GM19035 (cell line): ENCODE results near the gene TCF3.
"Not testable (repeated sequence)": the region's sequence is repeated elsewhere in the genome, so short reads cannot be mapped to it uniquely, and the experiment has no call there.

Experiments
- ATAC-seq: cut with Tn5 transposase; IDR thresholded peaks from one replicate; pipeline ENCODE4 v1.9.1; 2021; ENCODE audit not compliant: unreplicated experiment

The TCF3 gene

DNA sequence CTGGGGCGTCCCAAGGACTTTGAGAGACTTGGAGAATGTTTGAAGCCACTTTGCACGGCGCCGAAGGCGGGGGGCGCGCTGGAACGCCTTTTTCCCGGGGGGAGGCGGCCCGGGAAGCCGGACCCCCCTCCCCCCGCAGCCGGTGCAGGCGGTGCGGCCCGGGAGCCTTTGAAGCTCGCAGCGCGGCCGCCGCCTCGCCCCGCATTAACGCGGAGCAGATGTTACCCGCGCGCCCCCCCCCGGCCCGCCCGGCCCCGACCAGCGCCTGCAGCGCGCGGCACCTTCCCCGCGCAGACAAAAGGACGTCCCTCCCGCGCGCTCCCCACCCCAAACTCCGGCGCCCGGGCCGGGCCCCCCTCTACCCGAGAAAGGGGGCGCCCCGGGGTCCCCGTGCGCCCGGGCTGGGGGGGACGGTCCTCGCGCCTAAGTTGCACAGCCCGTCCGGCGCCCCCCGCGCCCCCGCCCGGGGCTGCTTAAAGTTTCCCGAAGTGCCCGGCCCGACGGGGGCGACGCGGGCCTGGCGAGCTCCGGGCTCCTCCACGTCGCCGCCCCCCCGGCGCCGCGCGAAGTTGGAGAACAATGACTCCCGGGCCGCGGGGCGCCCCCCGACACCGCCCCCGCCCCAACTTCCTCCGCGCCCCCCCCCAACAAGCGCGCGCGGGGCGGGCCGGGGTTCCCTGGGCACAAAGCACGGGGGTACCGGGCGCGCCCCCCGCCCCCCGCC lies 685 bp downstream of the TCF3 start:
- peak; percentile 1 for ATAC-seq

DNA sequence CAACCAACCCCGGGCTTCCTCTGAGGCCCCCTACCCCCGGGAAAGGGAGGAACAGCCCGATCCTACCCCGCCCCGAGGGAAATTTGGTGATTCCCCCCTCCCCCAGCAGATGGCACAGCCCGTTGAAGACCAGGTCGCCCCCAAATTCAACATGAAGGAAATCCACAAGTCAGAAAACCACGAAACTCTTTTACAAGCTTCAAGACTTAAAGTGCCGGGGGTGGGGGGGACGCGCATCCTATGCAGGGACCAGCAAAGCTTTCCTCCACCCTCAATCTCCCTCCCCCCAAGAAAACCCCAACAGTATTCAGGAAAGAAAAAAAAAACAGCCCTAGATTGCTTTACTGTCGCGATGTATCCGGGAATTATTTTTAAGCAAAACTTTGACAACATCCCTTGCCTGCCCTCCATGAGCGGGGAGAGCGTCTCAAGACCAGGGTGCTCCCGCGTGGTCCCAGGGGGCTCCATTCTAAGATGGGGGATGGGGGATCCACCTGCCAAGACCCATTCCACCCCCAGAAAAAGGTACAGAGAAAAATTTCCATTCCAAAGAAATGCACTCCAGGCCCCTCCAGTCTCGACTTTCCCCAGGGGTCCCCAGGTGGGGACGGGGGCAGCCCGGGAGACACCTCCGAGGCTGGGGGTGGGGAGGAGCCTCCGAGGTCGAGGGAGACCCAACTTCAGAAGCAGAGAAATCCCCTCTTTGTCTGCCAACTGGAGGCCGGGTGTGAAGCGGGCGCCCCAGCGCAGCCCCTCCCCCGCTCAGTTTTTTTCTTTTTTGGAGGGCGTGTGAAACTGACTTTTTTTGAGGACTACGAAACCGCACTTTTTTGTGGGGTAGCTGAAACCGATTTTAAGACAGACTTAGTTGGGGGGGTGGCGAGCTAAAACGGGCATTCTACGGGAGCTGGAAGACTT lies 1.5 kb downstream of the TCF3 start:
- no peak for ATAC-seq

DNA sequence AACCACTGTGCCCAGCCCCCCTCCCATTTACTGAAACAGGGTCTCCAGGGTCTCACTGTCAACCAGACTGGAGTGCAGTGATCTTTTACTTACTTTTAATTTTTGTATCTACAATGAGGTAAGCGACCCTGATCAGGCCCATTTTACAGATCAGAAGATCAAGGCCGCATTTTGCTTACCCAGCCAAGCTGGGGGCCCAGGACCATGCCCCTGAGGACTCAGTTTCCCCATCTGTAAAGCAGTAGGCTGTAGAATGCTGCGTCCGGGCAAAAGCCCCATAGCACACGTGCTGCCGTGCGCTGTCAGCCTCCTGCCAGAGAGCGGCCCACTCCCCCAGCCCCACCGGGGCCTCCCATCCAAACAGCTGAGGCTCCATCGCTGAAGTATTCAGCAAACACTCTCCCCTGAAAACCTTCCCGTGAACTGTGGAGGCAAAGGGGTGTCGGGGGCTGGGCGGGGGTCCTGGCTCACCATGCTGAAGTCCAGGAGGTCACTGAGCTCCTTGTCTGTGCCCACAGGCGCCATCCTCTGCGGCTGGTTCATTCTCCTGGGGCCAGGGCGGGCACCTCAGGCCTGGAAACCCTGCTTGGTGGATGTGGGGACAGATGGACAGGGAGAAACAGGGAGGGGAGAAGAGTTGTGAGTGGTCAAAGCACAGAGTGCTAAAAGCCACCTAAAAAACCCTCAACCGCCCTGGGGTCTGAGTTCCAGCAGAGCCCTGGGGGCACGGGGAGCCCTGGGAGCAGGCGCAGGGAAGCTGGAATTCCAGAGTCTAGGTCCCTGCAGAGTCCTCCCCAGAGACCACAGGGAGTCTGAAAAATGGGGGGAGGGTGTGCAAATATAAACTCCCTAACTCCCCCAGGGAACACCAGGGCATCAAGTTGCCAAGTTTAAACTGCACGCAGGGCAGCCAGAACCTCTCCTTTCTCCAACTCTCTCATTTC lies 2.4 kb downstream of the TCF3 start:
- no peak for ATAC-seq

- peak; percentile 1 for ATAC-seq
These were observed 3.4 kb downstream of the TCF3 start for GRCh38 chr19:1648920-1649541.

- ATAC-seq, result peak; percentile 32
These were observed 4.0 kb downstream of the TCF3 start for GRCh38 chr19:1648459-1648849.

DNA sequence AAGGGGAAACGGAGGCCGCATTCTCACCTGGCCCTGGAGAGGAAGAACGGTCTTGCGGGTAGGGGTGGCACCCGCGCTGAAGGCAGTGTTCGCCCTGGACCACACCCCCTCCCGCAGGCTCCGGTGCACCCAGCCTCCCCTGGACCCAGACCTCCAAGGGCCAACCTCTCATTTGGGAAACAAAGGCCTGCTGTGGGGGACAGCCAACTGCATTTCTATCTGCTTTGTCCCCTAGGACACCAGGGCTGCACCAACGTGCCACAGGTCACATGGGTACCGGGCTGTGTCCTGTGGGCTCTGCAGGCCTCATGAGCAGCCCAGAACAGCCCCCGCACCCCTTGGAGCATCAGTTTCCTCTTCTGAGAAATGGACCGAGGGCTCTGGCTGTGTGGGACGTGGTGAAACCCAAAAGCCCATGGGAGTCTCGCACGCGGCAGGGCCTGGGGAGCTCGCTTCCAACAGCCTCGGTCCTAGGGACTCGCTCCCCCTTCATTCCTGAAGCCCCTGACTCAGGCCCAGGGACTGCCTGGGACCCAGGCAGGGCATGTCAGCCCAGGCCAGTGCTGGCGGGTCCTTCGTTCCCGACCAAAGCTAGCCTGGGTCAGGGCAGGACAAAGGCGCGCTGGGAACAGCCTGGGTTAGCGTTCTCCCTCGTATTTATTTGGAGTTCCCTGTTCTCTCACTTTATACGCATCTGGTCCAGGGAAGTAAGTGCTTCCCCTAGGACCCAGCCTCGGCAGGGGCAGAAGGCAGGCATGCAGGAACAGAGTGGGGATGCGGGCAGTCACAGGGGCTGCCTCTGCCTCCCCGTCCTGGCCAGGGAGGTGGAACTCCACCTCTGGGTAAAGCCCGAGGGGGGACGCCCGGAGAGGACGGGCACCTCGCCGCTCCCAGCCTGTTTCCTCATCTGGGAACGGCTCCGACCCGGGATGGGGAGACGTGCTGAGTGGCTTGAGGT lies 4.6 kb downstream of the TCF3 start:
- no peak for ATAC-seq

- no peak for ATAC-seq
These were observed 5.6 kb downstream of the TCF3 start for GRCh38 chr19:1646659-1647453.

GRCh38 chr19:1646149-1646548 lies 6.3 kb downstream of the TCF3 start:
- no peak for ATAC-seq

- no peak for ATAC-seq
These were observed 7.1 kb downstream of the TCF3 start for GRCh38 chr19:1645299-1645698.

- ATAC-seq, result no peak
These were observed 8.3 kb downstream of the TCF3 start for GRCh38 chr19:1644070-1644469.

DNA sequence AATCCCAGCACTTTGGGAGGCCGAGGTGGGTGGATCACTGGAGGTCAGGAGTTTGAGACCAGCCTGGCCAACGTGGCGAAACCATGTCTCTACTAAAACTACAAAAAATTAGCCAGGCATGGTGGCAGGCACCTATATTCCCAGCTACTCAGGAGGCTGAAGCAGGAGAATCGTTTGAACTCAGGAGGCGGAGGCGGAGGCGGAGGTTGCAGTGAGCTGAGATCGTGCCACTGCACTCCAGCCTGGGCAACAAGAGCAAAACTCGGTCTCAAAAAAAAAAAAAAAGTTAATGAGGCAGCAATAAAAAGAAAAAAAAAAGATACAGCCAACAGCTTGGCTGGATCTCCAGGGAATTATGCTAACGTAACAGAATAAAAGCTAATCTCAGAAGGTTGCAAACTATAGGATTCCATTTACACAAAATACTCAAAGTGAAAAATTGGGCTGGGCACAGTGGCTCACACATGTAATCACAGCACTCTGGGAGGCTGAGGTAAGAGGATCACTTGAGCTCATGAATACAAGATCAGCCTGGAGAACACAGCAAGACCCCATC lies 11.4 kb downstream of the TCF3 start:
- ATAC-seq, result not testable (repeated sequence)

DNA sequence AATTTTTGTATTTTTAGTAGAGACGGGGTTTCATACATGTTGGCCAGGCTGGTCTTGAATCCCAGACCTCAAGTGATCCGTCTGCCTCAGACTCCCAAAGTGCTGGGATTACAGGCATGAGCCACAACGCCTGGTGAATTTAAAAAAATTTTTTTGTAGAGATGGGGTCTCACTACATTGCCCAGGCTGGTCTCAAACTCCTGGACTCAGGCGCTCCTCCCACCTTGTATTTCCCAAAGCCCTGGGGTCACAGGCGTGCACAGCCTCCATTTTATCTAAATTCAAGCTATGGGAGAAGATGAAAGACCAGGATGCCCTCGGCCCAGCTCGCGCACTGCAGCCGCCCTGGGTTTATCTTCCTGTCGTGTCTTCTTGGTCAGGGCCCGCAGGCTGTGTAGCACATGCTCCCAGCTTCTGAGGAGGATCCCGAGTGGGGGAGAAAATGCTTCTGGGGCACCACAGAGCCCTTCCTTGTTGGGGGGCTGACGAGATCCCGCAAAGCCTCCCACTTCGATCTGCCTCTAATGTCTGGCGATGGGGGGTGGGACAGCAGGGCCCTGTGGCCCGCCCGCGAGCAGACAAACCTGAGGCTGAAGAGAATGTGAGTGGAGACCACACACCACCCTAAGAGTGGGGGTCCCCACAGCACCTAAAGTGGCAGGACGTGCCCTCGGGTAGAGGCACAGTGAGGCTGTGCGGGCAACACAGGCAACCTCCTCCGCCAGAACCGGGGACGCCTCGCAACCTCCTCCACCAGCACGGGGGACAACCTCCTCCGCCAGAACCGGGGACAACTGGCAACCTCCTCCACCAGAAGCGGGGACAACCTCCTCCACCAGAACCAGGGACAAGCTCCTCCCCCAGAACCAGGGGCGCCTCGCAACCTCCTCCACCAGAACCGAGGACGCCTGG lies 15.8 kb downstream of the TCF3 start:
- no peak for ATAC-seq

GRCh38 chr19:1634938-1635243 lies 17.5 kb downstream of the TCF3 start:
- no peak for ATAC-seq

DNA sequence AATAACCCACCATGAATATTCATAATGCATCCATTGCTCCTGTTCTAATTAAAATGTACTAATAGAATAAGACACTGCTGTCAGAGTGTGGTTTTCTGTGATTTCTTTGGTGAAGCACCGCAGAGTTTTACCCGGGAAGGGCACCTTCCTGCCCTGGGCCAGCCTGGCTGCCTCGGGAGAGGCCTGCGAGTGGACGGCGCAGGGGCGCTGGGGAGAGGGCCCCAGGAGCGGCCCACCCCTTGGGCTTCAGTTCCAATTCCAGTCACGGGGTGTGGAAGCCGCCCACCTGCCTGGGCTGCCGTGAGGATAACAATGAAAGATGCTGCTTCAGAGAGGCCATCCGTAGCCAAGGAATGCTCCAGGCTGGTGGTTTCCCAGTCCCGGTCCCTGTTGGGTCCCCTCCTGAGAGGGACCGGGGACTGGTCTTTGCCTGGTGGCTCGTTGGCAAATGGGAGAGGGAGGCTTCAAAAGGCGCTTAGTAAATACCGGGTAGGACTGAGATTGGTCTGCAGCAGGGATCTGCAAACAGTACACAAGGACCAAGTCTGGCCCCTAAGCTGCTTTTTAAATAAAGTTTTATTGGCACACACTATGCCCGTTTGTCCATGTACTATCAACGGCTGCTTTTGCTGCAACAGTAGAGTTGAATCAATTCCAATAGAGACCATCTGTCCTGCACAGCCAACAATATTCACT lies 18.0 kb downstream of the TCF3 start:
- ATAC-seq, result no peak

DNA sequence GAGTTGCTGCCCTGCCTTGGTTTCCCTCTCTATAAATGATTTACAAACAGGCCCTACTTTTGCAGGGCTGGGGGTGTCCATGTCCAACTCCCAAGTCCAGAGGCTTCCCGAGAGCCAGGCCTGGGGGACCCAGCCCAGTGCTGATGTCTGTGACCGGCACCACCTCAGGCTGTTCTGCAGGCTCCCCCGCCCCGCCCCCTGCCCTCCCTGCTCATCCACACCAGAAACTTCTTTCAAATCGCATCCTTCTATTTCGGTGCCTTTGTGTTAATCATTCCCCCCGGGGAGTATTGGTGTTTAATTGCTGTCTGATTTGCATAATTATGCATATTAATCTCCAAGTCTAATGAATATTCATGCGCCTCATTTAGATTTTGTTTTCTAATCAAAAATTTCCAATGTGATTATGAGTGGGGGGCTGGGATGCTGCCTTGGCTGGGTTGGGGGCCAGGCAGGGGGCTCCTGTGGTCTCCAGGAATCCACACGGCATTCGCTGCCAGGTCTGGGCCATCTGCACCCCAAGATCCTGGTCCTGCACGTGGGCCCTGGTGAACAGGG lies 19.1 kb downstream of the TCF3 start:
- ATAC-seq, result no peak

DNA sequence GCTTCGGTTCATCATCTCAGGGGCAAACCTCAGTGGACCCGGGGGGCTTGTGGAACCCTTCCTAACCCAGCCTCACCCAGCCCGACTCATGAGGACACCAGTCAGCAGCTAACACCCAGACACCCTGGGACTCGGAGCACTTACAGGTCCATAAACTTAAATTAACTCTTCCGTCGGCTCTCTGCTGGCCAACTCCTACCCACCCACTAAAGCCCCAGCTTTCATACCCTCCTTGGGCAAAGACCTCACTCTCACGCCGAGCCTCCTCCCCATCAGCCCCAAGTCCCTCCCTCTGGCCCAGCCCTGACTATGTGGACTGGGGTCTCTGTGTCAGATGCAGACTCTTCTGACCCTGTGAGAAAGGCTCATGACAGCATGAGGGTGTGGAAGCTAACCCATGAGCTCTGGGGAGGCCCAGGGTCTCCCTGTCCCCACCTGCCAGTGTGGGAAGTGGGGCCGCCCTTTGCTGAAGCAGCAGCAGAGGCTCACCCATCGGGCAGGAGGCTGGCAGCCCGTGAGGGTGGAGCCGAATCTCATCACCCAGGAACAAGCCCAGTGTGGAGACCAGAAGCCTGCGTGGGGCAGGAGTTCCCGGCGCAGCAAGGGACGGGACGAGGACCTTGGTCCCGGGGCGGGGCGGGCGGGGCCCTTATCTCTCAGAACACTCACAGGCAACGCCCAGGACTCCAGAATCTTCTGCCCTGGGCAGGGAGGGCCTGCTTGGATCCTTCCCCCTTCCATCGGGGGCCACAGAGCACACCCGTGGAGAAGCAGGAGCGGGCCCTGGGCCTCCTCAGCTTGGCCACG lies 19.8 kb downstream of the TCF3 start:
- ATAC-seq, result no peak
